Skeletal muscle satellite cell (primary cell): ENCODE results near the gene TNFAIP8.

Source experiments
- H3K27me3 ChIP-seq: 2 replicates; pipeline ENCODE4 v1.7.0; 2013; ENCODE audit warnings: low read length; ENCODE audit not compliant: control insufficient read depth, insufficient read depth
- H3K36me3 ChIP-seq: 2 replicates; pipeline ENCODE4 v1.7.0; 2013; ENCODE audit warnings: mild to moderate bottlenecking, control low read depth, low read length; ENCODE audit not compliant: insufficient read depth
- H3K4me1 ChIP-seq: 2 replicates; pipeline ENCODE4 v1.7.0; 2013; ENCODE audit warnings: low read length; ENCODE audit not compliant: control insufficient read depth, insufficient read depth
- H3K4me2 ChIP-seq: 2 replicates; pipeline ENCODE4 v1.7.0; 2013; ENCODE audit warnings: mild to moderate bottlenecking, low read length
- H3K4me3 ChIP-seq: 2 replicates; pipeline ENCODE4 v1.7.0; 2013; ENCODE audit warnings: low read length
- H3K9ac ChIP-seq: 2 replicates; pipeline ENCODE4 v1.7.0; 2013; ENCODE audit warnings: mild to moderate bottlenecking, low read depth, low read length, moderate library complexity
- H3K9me3 ChIP-seq: replicated peaks from 2 replicates; pipeline ENCODE4 v1.7.0; 2013; ENCODE audit warnings: mild to moderate bottlenecking, control low read depth, low read length

Gene TNFAIP8

GRCh38 chr5:119389288-119390030 is 33.6 kb downstream of the TNFAIP8 start:
- H3K4me2 ChIP-seq: peak overlapping the region; percentile 21
- peaks cover 24% of the 10 kb centered on the region for H3K4me1 ChIP-seq
- no peaks in the 10 kb centered on the region for H3K27me3 ChIP-seq
- no peaks in the 10 kb centered on the region for H3K9me3 ChIP-seq
- no peak overlapping the region for H3K9ac ChIP-seq
- no peak overlapping the region for H3K4me3 ChIP-seq
- no peaks in the 10 kb centered on the region for H3K36me3 ChIP-seq

GRCh38 chr5:119390404-119390803 is 34.6 kb downstream of the TNFAIP8 start:
- no peak overlapping the region for H3K4me3 ChIP-seq
- no peaks in the 10 kb centered on the region for H3K27me3 ChIP-seq
- peaks cover 30% of the 10 kb centered on the region for H3K4me1 ChIP-seq
- no peaks in the 10 kb centered on the region for H3K36me3 ChIP-seq
- H3K4me2 ChIP-seq: no peak overlapping the region
- H3K9me3 ChIP-seq: no peaks in the 10 kb centered on the region
- no peak overlapping the region for H3K9ac ChIP-seq

DNA sequence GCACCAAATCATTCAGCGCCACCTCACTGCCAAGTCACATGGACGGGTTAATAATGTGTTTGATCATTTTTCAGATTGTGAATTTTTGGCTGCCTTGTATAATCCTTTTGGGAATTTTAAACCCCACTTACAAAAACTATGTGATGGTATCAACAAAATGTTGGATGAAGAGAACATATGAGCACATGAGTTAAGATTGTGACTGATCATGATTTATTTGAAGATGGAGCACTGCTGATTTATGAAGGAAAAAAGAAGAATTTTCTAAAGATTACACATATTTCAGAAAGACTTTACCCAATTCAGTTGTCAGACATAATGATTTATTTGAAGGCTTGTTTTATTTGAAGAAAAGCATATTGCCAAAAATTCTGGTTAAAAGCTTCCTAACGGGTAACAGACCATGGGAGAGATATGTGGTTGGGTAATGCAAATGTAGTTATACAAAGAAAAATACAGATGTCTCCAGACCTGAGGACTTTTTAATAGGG is 37.4 kb downstream of the TNFAIP8 start:
- Histone ChIP-seq H3K27me3 (no peaks in the 10 kb centered on the region), H3K4me2 (peak overlapping the region; percentile 72), H3K9ac (no peak overlapping the region), H3K4me1 (peaks cover 43% of the 10 kb centered on the region), H3K36me3 (no peaks in the 10 kb centered on the region), H3K9me3 (no peaks in the 10 kb centered on the region), H3K4me3 (no peak overlapping the region)

- Histone ChIP-seq H3K36me3 (no peaks in the 10 kb centered on the region), H3K4me1 (peaks cover 47% of the 10 kb centered on the region), H3K4me2 (peak overlapping the region; percentile 72), H3K27me3 (no peaks in the 10 kb centered on the region), H3K9me3 (no peaks in the 10 kb centered on the region), H3K9ac (no peak overlapping the region), H3K4me3 (no peak overlapping the region)
Observed at GRCh38 chr5:119393746-119394145, 37.9 kb downstream of the TNFAIP8 start.

- H3K27me3 ChIP-seq: no peaks in the 10 kb centered on the region
- H3K4me2 ChIP-seq: no peak overlapping the region
- H3K36me3 ChIP-seq: no peaks in the 10 kb centered on the region
- no peak overlapping the region for H3K4me3 ChIP-seq
- H3K4me1 ChIP-seq: peaks cover 56% of the 10 kb centered on the region
- H3K9me3 ChIP-seq: no peaks in the 10 kb centered on the region
- H3K9ac ChIP-seq: no peak overlapping the region
Observed at GRCh38 chr5:119395080-119395836, 39.4 kb downstream of the TNFAIP8 start.

DNA sequence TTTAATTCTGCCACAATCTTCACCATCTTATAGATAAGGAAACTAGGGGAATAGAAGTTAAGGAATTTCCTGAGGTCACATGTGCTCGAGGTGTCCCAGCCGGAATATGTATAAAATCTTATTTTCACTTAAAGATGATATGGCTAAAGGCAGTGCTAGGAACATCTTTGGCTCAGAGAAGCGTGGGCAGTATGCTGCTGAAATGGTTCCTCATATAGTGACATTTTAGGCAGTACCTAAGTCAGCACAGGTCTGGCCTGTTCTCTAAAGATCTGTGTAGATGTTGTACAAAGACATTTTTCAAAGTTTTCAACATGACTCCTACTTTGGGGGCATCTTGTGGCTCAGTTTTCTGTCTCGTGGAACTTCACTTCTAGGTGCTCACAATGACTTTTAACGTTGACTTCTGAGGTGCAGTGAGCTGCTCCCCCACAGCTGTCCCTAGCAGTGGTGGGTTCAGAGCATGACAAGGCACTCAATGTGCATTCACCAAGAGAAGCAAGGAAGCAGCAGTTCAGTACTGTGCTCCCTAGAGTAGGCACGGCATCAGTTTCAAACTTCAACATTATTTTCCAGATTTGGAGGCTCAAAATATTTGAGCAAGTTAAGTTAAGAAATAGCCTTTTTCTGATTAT is 40.3 kb downstream of the TNFAIP8 start:
- Histone ChIP-seq H3K4me3 (no peak overlapping the region), H3K27me3 (no peaks in the 10 kb centered on the region), H3K36me3 (no peaks in the 10 kb centered on the region), H3K9ac (no peak overlapping the region), H3K4me1 (peaks cover 58% of the 10 kb centered on the region), H3K4me2 (no peak overlapping the region), H3K9me3 (no peaks in the 10 kb centered on the region)

DNA sequence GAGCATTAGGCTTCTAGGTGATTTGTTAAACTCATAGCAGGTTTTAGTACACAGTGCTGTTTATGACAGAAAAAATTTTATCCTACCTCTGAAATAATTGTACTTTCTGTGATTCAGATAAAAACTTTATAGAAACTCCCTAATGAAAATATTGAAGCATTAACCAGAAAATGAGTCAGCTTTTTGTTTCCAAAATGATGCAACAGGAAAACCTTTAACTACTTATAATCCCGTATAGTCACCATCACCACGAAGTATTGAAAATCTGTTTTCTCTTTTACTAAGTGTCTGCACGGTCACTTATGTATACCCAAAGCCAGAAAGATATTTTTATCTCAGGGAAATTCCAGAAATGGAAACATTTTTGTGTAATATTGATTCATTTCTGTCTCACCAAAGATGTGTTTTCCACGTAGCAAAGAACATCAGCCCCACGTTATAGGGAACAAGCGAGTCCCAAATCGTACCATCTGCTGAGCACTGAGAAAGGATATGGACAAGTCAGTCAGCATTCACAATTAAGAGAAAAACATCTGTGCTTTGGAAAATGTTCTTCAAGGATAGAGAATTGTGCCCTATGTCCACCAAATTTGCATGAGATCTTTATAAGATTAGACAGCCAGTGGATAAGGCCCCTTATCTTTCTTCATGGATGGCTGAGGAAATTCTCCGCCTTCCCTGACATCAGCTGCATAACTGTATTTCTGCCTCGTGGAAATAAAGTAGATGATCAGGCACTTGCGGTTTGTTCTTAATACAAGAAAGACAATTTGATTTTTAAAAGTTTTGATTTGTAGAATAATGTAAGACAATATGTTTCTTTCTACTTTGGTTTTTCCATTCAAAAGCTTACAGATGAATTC is 41.9 kb downstream of the TNFAIP8 start:
- Histone ChIP-seq H3K36me3 (no peaks in the 10 kb centered on the region), H3K4me2 (peak overlapping the region; percentile 56), H3K27me3 (no peaks in the 10 kb centered on the region), H3K9me3 (no peaks in the 10 kb centered on the region), H3K9ac (peak overlapping the region; percentile 57), H3K4me3 (peak overlapping the region; percentile 21), H3K4me1 (peaks cover 57% of the 10 kb centered on the region)

DNA sequence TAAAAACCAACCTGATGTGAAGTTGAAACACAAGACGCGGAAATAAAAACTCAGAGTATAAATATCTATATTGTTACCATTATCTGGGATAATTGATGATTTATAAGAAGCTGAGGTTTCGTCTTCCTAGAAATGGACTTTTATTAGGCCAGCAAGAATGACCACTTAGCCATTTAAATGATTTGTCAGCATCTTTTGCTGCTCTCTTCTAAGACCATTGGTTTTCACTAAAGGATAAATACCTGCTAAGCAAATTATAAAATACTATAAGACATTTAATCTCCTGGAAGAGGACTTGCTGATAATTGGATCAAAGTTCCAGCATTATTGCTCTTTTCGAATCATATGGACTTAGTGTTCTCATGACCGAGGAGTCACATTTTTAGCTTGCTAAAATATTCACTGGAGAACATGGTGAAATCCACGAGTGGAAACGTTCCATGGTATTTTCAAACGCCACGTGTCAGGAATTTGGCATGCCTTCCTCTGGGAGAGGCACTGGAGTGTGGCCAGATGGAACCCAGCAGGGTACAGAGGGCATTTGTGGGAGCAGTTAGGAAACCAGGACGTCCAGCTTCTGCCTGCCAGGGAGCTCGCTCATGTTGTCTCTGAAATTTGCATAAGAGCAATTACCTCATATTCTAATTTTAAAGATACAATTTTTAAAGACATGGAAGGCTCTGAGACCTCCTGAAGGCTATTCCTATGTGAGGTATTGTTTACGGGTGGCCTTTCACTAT is 43.1 kb downstream of the TNFAIP8 start:
- H3K9me3 ChIP-seq: no peaks in the 10 kb centered on the region
- no peaks in the 10 kb centered on the region for H3K36me3 ChIP-seq
- no peaks in the 10 kb centered on the region for H3K27me3 ChIP-seq
- H3K4me3 ChIP-seq: no peak overlapping the region
- peaks cover 46% of the 10 kb centered on the region for H3K4me1 ChIP-seq
- H3K9ac ChIP-seq: no peak overlapping the region
- peak overlapping the region; percentile 25 for H3K4me2 ChIP-seq

DNA sequence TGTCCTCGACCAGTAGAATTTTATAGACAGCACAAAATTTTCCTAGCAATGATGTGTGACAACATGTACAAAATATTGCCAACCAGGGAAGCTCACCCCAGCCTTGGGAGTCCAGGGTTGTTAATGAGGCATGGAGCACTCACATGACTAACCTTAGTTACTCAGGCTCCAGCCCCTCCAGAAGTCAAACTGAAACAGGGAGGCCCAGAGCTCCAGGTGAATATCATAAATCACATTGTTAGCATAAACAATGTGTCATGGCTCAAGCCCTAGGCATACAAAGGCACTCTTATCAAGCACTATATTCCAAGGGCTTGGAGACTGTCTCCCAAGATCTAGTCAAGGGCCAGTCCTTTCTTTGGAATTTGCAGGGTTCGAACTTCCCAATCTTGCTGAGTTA is 44.4 kb downstream of the TNFAIP8 start:
- Histone ChIP-seq H3K4me1 (peaks cover 35% of the 10 kb centered on the region), H3K36me3 (no peaks in the 10 kb centered on the region), H3K9ac (no peak overlapping the region), H3K27me3 (no peaks in the 10 kb centered on the region), H3K9me3 (no peaks in the 10 kb centered on the region), H3K4me2 (no peak overlapping the region), H3K4me3 (no peak overlapping the region)

DNA sequence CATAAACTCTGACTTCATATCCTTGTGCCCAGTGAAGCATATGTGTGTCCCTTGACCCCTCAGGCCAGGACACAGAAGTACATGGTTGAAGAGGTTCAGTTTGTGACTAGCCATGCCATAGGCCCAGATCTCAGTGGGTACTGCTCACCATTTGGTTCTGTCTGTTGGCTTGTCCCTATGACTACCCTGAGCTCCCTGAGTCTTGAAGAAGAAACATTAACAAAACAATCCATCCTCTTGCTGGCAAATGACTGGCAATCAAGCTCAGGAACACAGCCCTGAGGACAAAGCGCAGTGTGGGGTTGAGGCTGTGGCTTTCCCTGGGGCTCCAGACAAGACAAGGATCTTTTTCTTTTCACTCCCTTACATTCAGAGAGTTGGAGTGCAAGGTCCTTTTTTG is 46.3 kb downstream of the TNFAIP8 start:
- Histone ChIP-seq H3K27me3 (peaks cover 5% of the 10 kb centered on the region), H3K9ac (no peak overlapping the region), H3K9me3 (no peaks in the 10 kb centered on the region), H3K36me3 (no peaks in the 10 kb centered on the region), H3K4me3 (no peak overlapping the region), H3K4me1 (peaks cover 31% of the 10 kb centered on the region), H3K4me2 (no peak overlapping the region)
